A673 (cell line): ENCODE data around the gene VAT1L. TPM values are rescaled to one million over a fixed set of nuclear protein-coding genes. Genes with fewer than 3 reads are reported as not detected.

Experiments used
- BruUV-seq: library from RNA; stranded (reverse); fragments of 400-500 nt; replicated peaks from 2 replicates; lab custom pipeline; 2021; lab: Mats Ljungman, UMichigan
- CTCF ChIA-PET: fragments of 300-600 bp; sonication (Branson Sonifier 250); formaldehyde crosslinking; loops from one replicate; lab custom pipeline; 2022; ENCODE audit warnings: antibody characterized with exemption; lab: Charles Lee
- POLR2A ChIA-PET: fragments of 300-600 bp; sonication (Branson Sonifier 250); formaldehyde crosslinking; loops from one replicate; lab custom pipeline; 2022; ENCODE audit warnings: antibody characterized with exemption; ENCODE audit not compliant: low non-redundant PET; lab: Charles Lee
- DNase-seq: peaks from one replicate; pipeline ENCODE4 v3.0.0-alpha.2; 2015; ENCODE audit warnings: low spot score
- H3K27ac ChIP-seq: fragments of 200-600 bp; sonication (generic); 2 replicates; pipeline ENCODE4 v1.5.1; 2016; ENCODE audit warnings: mixed run types, low read depth, mild to moderate bottlenecking, mixed read lengths, antibody characterized with exemption, low read length; ENCODE audit not compliant: poor library complexity, severe bottlenecking
- H3K27me3 ChIP-seq: fragments of 200-600 bp; sonication (generic); replicated peaks from 2 replicates; pipeline ENCODE4 v1.6.1; 2017; ENCODE audit warnings: mixed run types, low read depth, mild to moderate bottlenecking, mixed read lengths, antibody characterized with exemption, low read length; ENCODE audit not compliant: insufficient read depth, poor library complexity
- H3K36me3 ChIP-seq: fragments of 200-600 bp; sonication (generic); 2 replicates; pipeline ENCODE4 v1.6.1; 2016; ENCODE audit warnings: mixed run types, mild to moderate bottlenecking, mixed read lengths, antibody characterized with exemption, low read length; ENCODE audit not compliant: insufficient read depth, poor library complexity, severe bottlenecking
- H3K4me1 ChIP-seq: fragments of 200-600 bp; sonication (generic); 2 replicates; pipeline ENCODE4 v1.6.1; 2017; ENCODE audit warnings: mixed run types, mild to moderate bottlenecking, mixed read lengths, antibody characterized with exemption, low read length; ENCODE audit not compliant: insufficient read depth, poor library complexity, severe bottlenecking
- H3K4me3 ChIP-seq: fragments of 200-600 bp; sonication (generic); 2 replicates; pipeline ENCODE4 v1.5.1; 2016; ENCODE audit warnings: low read depth, mixed run types, mild to moderate bottlenecking, mixed read lengths, low read length; ENCODE audit not compliant: poor library complexity, severe bottlenecking
- H3K9me3 ChIP-seq: fragments of 200-600 bp; sonication (generic); 2 replicates; pipeline ENCODE4 v1.6.1; 2016; ENCODE audit warnings: mixed run types, low read depth, mild to moderate bottlenecking, mixed read lengths, antibody characterized with exemption, low read length; ENCODE audit not compliant: poor library complexity, severe bottlenecking
- CTCF ChIP-seq: fragments of 300-800, 200-600 bp; sonication (generic); conservative IDR thresholded peaks from 2 replicates; pipeline ENCODE4 v1.5.1; 2017; ENCODE audit warnings: low read depth, mild to moderate bottlenecking, antibody characterized with exemption, low read length, moderate library complexity, mixed read lengths
- EZH2 ChIP-seq: fragments of 200-600 bp; sonication (generic); IDR thresholded peaks from 2 replicates; pipeline ENCODE4 v1.6.1; 2017; ENCODE audit warnings: borderline replicate concordance, low read depth, mild to moderate bottlenecking, mixed read lengths, antibody characterized with exemption, low read length; ENCODE audit not compliant: poor library complexity, severe bottlenecking
- intact Hi-C: fragments of 100-400 bp; cut with micrococcal nuclease; formaldehyde crosslinking; loops from one replicate; pipeline ENCODE4 v1.10.0; 2022; ENCODE audit not compliant: unreplicated experiment
- total RNA-seq: library from RNA; stranded (reverse); gene quantifications from 2 replicates; pipeline ENCODE4 v1.2.3, GENCODE V29; 2021

VAT1L gene
- total RNA-seq, 1 experiment from 2014 or later = 0.09 TPM

- Histone ChIP-seq H3K36me3 (no peaks in the 10 kb centered on the region), H3K4me3 (no peak overlapping the region), H3K27ac (no peak overlapping the region), H3K4me1 (no peaks in the 10 kb centered on the region), H3K9me3 (no peaks in the 10 kb centered on the region), H3K27me3 (no peaks in the 10 kb centered on the region)
- CTCF ChIA-PET = no interaction called here
- POLR2A ChIA-PET = no interaction called here
- TF ChIP-seq CTCF = no peak
- TF ChIP-seq EZH2 = no peak
- intact Hi-C loops = no loop called here
- DNase-seq = no peak
- BruUV-seq = no TSS peak
These were observed 172.4 kb downstream of the VAT1L start for GRCh38 chr16:77960766-77961165.

GRCh38 chr16:77961814-77962213 lies 173.4 kb downstream of the VAT1L start:
- H3K4me1 ChIP-seq = no peaks in the 10 kb centered on the region
- no peak overlapping the region for H3K27ac ChIP-seq
- H3K36me3 ChIP-seq = no peaks in the 10 kb centered on the region
- CTCF ChIA-PET = no interaction called here
- no peak for DNase-seq
- intact Hi-C loops = no loop called here
- no peaks in the 10 kb centered on the region for H3K9me3 ChIP-seq
- H3K27me3 ChIP-seq = no peaks in the 10 kb centered on the region
- POLR2A ChIA-PET = no interaction called here
- TF ChIP-seq EZH2 (no peak), CTCF (no peak)
- H3K4me3 ChIP-seq = no peak overlapping the region
- BruUV-seq = no TSS peak

- TF ChIP-seq CTCF (no peak), EZH2 (no peak)
- no peak overlapping the region for H3K27ac ChIP-seq
- H3K4me1 ChIP-seq = no peaks in the 10 kb centered on the region
- H3K27me3 ChIP-seq = no peaks in the 10 kb centered on the region
- intact Hi-C loops = no loop called here
- H3K9me3 ChIP-seq = no peaks in the 10 kb centered on the region
- no peak overlapping the region for H3K4me3 ChIP-seq
- no peak for DNase-seq
- ChIA-PET CTCF (interaction anchor here (0.6 kb wide), 1 partner anchor 10 kb away, joined by 3 read pairs; no protein-coding TSS in a partner anchor), POLR2A (no interaction called here)
- no peaks in the 10 kb centered on the region for H3K36me3 ChIP-seq
- BruUV-seq = no TSS peak
These were observed 174.3 kb downstream of the VAT1L start for GRCh38 chr16:77962689-77963088.
